Stimulated activated CD4-positive, alpha-beta T cell treated with anti-CD3 and anti-CD28 coated beads, Interleukin-15, amount 100 ng/mL, for 48 hours (primary cell): ENCODE data around the gene DNASE1L1.

Source experiments
- DNase-seq, 2 donors: peaks; one replicate each; pipeline ENCODE4 v3.0.0-alpha.2; 2020; ENCODE audit warnings: low read depth in 2 of 2

Gene DNASE1L1

DNA sequence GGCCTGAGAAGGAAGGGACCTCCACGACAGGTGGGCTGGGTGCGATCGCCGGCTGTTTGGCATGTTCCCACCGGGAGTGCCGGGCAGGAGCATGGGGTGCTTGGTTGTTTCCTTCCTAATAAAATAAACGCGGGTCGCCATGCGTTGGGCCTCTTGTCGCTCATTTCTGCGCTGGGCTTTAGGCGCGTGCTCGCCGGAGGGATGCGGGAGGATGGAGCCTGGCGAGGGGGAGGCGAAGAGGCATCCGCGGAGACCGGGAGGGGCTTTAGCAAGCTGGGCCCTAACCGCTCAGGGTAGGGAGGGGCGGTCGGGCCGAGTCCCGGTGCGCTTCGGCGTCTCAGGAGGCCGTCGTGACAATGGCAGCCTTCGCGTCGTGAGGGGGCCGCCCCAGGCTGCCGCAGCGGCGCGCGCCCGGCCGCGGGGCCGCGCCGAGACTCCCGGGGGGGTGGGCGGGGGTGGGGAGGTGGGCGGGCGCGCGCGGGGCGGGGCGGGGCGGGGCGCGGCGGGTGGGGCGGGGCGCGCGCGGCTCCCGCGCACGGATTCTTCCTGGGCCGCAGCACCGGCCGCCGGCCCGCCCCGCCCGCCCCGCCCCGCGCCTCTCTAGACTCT is 27.4 kb upstream of the DNASE1L1 start:
- no peak for DNase-seq

DNA sequence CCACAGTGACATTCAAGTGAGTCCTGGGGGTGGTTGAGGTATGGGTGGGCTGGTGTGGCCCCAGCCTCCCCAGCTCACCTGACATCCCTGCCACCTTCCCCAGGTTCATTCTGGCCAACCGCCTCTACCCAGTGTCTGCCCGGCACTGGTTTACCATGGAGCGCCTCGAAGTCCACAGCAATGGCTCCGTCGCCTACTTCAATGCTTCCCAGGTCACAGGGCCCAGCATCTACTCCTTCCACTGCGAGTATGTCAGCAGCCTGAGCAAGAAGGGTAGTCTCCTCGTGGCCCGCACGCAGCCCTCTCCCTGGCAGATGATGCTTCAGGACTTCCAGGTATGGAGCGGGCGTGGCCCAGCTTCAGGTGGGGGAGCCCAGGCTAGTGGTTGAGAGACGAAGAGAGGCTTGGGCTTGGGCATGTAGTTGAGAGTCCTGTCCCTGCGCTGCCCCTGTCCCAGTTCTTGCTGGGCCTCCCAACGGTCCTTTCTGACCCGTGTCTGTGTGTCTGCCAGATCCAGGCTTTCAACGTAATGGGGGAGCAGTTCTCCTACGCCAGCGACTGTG is 26.2 kb upstream of the DNASE1L1 start:
- no peak for DNase-seq

GRCh38 chrX:154434394-154435168 is 25.5 kb upstream of the DNASE1L1 start:
- DNase-seq: no peak

GRCh38 chrX:154433605-154434004 is 24.6 kb upstream of the DNASE1L1 start:
- DNase-seq: no peak

- no peak for DNase-seq
Observed at GRCh38 chrX:154432210-154432609, 23.2 kb upstream of the DNASE1L1 start.

- no peak for DNase-seq
Observed at GRCh38 chrX:154431341-154431740, 22.3 kb upstream of the DNASE1L1 start.

- no peak for DNase-seq
Observed at GRCh38 chrX:154430916-154431315, 21.9 kb upstream of the DNASE1L1 start.

GRCh38 chrX:154430479-154430878 is 21.4 kb upstream of the DNASE1L1 start:
- DNase-seq: no peak

- no peak for DNase-seq
Observed at GRCh38 chrX:154429711-154430110, 20.7 kb upstream of the DNASE1L1 start.

GRCh38 chrX:154428176-154429171 is 19.4 kb upstream of the DNASE1L1 start, which contains the start of gene ATP6AP1:
ATP6AP1 (plus strand) TSS chrX:154428677; CDS start chrX:154428693, 16 bp downstream.
- DNase-seq: peak; percentile 83 to 86

DNA sequence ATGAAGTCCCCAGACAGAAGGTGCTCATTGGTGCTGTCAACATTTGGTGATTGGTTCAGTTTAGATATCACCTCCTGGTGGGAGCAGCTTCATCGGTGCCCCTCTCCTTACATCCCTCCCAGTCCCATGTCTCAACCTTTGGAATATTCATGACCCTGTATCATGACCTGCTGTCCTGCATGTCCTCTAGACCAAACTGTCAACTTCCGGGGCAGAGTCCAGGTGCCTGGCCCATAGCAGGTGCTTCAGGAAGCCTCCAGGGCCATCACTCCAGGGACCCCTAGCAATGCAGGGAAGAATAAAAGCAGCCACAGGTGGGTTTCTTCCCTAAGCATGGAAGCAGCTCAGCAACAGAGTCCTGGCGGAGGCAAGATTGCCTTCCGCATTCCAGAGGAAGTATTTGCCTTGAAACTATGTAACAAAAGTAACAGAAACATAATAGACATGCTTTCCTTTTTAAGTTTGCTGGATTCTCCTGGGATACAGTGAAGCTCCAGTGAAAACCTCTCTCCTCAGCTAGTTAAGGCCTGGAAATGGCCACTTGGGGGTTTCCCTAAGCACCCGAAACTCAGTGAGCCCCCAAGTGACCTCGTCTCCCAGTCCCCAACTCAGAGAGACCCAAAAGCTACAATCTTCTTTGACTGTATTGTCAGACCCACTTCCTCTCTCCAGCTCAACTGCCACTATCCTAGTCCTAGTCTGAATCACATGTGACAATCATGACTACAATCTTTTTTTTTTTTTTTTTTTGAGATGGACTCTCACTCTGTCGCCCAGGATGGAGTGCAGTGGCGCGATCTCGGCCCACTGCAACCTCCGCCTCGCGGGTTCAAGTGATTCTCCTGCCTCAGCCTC is 18.1 kb upstream of the DNASE1L1 start:
- DNase-seq: no peak

- DNase-seq: no peak
Observed at GRCh38 chrX:154420402-154420756, 11.3 kb upstream of the DNASE1L1 start.

GRCh38 chrX:154419688-154420401 is 10.8 kb upstream of the DNASE1L1 start:
- DNase-seq: no peak

GRCh38 chrX:154419189-154419588 is 10.1 kb upstream of the DNASE1L1 start:
- no peak for DNase-seq

DNA sequence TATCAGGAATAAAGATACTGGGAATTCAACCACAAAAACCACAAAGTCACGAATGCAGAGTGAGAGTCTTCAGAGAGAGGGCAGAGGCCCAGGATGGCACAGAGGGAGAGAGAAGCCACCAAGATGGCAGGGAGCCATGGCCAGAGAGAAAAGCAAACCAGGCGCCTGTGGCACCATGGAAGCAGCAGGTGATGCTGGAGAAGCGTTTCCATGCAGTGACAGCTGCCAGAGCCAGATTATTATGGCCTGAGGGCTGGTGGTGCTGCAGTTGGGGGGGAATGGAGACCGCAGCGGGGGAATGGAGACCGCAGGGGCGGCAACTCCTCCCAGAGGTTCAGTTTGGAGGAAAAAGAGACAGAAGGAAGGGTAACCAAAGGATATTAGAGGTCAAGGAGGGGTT is 8.1 kb upstream of the DNASE1L1 start:
- no peak for DNase-seq

DNA sequence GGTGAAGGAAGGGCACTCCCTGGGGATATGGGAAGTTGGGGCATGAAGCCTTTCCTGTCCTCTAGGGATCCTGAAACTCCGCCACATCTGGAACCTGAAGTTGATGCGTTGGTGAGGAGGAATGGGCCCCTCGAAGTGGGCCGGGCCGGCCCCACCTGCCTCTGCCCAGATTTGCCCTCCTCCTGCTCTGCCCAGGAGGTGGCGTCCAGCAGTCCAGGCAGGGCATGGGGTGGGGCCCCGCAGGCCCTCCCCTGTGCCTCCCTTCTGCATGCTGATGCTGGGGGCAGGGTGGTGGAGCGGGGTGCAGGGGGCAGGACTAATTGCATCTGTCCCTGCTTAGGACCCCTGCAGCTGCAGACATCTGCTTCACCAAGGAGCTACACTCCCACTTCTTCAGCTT is 4.1 kb upstream of the DNASE1L1 start:
- DNase-seq: no peak

DNA sequence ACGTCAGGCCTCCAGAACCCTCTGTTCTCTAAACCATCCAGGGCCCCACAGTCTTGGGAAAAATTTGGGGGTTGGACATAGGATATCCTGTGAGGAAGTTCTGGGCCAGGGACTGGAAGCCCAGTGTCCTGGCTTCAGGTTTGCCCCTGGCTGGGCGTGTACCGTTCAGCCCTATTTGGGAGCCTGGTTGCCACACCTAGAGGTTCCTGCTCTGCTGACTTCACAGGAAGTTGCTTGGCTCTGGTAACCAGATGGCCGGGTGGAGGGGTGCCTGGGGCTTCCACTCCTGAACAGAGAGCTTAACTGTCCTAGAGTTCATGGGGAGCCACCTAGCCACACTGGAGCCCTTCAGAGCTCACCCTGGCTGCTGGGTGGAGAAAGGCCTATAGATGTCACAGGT is 3.4 kb upstream of the DNASE1L1 start:
- DNase-seq: no peak

GRCh38 chrX:154411981-154412340 is 2.9 kb upstream of the DNASE1L1 start:
- DNase-seq: peak in 1 of 2 donors; percentile 39

DNA sequence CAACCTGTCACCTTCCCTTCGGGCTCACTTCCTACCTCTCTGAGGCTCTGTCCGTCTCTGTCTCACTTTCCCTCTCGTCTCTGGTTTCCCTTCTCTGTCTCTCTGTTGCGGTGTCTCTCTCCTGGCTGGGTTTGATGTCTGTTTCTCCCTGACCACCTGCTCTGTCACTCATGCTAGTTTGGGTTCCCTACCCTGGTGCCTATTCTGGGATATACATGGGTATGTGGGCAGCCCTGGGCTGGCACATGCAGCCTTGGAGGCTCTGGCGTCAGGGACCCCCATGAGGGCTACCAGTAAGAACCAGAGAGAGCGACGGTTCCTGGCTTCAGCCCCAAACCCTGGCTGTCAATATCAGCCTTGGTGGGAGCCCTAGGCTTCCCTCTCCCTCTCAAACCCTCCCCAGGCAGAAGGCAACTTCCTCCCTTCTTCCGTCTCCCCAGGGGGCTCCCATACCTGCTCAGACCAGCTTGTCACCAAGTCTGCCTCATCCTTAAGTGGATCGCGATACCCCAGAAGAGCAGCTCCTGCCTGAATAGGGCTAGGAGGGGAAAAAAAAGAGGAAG is 314 bp downstream of the DNASE1L1 start:
- no peak for DNase-seq

GRCh38 chrX:154404625-154405192 is 4.3 kb downstream of the DNASE1L1 start:
- DNase-seq: no peak
